Mesenchymal stem cell (in vitro differentiated cells and primary cell): ENCODE measurements around the gene TMEM116.
A peak's percentile ranks its signal among the peaks of the same experiment; 100 is the strongest.

ENCODE experiments used
- DNase-seq: peaks from one replicate; pipeline ENCODE4 v3.0.0-alpha.2; 2013
- H2AFZ ChIP-seq: one replicate; pipeline ENCODE4 v1.6.1; 2013; ENCODE audit warnings: low read depth, mild to moderate bottlenecking, control low read depth, inconsistent platforms, low read length, moderate library complexity
- H2AK5ac ChIP-seq: 2 replicates; pipeline ENCODE4 v1.6.1; 2013; ENCODE audit warnings: low read length, moderate library complexity, mild to moderate bottlenecking, inconsistent platforms; ENCODE audit not compliant: severe bottlenecking
- H2BK120ac ChIP-seq: one replicate; pipeline ENCODE4 v1.6.1; 2013; ENCODE audit warnings: low read depth, mild to moderate bottlenecking, inconsistent platforms, low read length, moderate library complexity
- H2BK12ac ChIP-seq, 2 experiments: one replicate each; pipeline ENCODE4 v1.6.1; 2013; ENCODE audit warnings: inconsistent platforms in 2 of 2, low read length in 2 of 2, mild to moderate bottlenecking in 2 of 2, moderate library complexity in 2 of 2, control low read depth in 1 of 2
- H2BK15ac ChIP-seq: one replicate; pipeline ENCODE4 v1.6.1; 2013; ENCODE audit warnings: mild to moderate bottlenecking, low read depth, inconsistent platforms; ENCODE audit not compliant: poor library complexity, severe bottlenecking
- H2BK5ac ChIP-seq: 2 replicates; pipeline ENCODE4 v1.6.1; 2013; ENCODE audit warnings: low read depth, mild to moderate bottlenecking, low read length, control low read depth, inconsistent platforms; ENCODE audit not compliant: poor library complexity, severe bottlenecking
- H3K14ac ChIP-seq, 2 experiments: one replicate each; pipeline ENCODE4 v1.6.1; 2013; ENCODE audit warnings: inconsistent platforms in 2 of 2, low read length in 2 of 2, control low read depth in 1 of 2, mild to moderate bottlenecking in 1 of 2, moderate library complexity in 1 of 2
- H3K18ac ChIP-seq, 2 experiments: one replicate each; pipeline ENCODE4 v1.6.1; 2013; ENCODE audit warnings: inconsistent platforms in 2 of 2, low read length in 2 of 2, control low read depth in 1 of 2, low read depth in 1 of 2, mild to moderate bottlenecking in 1 of 2
- H3K23ac ChIP-seq, 2 experiments: one replicate each; pipeline ENCODE4 v1.6.1; 2013; ENCODE audit warnings: inconsistent platforms in 2 of 2, low read length in 2 of 2, mild to moderate bottlenecking in 2 of 2, moderate library complexity in 2 of 2, control low read depth in 1 of 2
- H3K27ac ChIP-seq: 2 replicates; pipeline ENCODE4 v1.5.1; 2013; ENCODE audit warnings: mild to moderate bottlenecking, moderate library complexity, low read length, control low read depth, inconsistent platforms; ENCODE audit not compliant: poor library complexity, severe bottlenecking
- H3K27me3 ChIP-seq, 2 experiments: 2 replicates each; pipeline versions ENCODE4 v1.6.1 to v1.7.0; 2013; ENCODE audit warnings: low read length in 2 of 2, mild to moderate bottlenecking in 2 of 2, moderate library complexity in 2 of 2, control low read depth in 1 of 2, inconsistent platforms in 1 of 2; ENCODE audit not compliant: control insufficient read depth in 1 of 2, insufficient read depth in 1 of 2
- H3K36me3 ChIP-seq, 2 experiments: 2 replicates each; pipeline versions ENCODE4 v1.6.1 to v1.7.0; 2013; ENCODE audit warnings: low read length in 2 of 2, control low read depth in 1 of 2, inconsistent platforms in 1 of 2, low read depth in 1 of 2, mild to moderate bottlenecking in 1 of 2; ENCODE audit not compliant: insufficient read depth in 2 of 2, control insufficient read depth in 1 of 2
- H3K4ac ChIP-seq, 2 experiments: one replicate each; pipeline ENCODE4 v1.6.1; 2013; ENCODE audit warnings: inconsistent platforms in 2 of 2, low read length in 2 of 2, mild to moderate bottlenecking in 2 of 2, moderate library complexity in 2 of 2, control low read depth in 1 of 2, low read depth in 1 of 2
- H3K4me1 ChIP-seq: 2 replicates; pipeline ENCODE4 v1.6.1; 2013; ENCODE audit warnings: low read depth, low read length, control low read depth; ENCODE audit not compliant: control insufficient read depth, insufficient read depth
- H3K4me2 ChIP-seq: 2 replicates; pipeline ENCODE4 v1.6.1; 2013; ENCODE audit warnings: low read length, mild to moderate bottlenecking, inconsistent platforms; ENCODE audit not compliant: poor library complexity, severe bottlenecking
- H3K4me3 ChIP-seq, 2 experiments: 2 replicates each; pipeline versions ENCODE4 v1.5.1 to v1.7.0; 2013; ENCODE audit warnings: low read length in 2 of 2, mild to moderate bottlenecking in 2 of 2, control low read depth in 1 of 2, low read depth in 1 of 2; ENCODE audit not compliant: insufficient read depth in 1 of 2
- H3K79me1 ChIP-seq: replicated peaks from 2 replicates; pipeline ENCODE4 v1.6.1; 2013; ENCODE audit warnings: mild to moderate bottlenecking, control low read depth, low read length, inconsistent platforms; ENCODE audit not compliant: poor library complexity, severe bottlenecking
- H3K9ac ChIP-seq: 2 replicates; pipeline ENCODE4 v1.7.0; 2013; ENCODE audit warnings: mild to moderate bottlenecking, low read length, moderate library complexity
- H3K9me3 ChIP-seq: 2 replicates; pipeline ENCODE4 v1.7.0; 2013; ENCODE audit warnings: mild to moderate bottlenecking, low read length; ENCODE audit not compliant: control insufficient read depth
- H4K8ac ChIP-seq: one replicate; pipeline ENCODE4 v1.6.1; 2013; ENCODE audit warnings: inconsistent platforms, mild to moderate bottlenecking, low read length, moderate library complexity
- H4K91ac ChIP-seq: one replicate; pipeline ENCODE4 v1.6.1; 2013; ENCODE audit warnings: mild to moderate bottlenecking, low read length, inconsistent platforms
- WGBS: methylation state at CpG from one replicate; pipeline ENCODE4 v1.1.7; 2013; ENCODE audit warnings: mixed read lengths; 5-methylcytosine and 5-hydroxymethylcytosine counted together

TMEM116 gene

GRCh38 chr12:111942557-111942956 lies 70.4 kb downstream of the TMEM116 start:
- Histone ChIP-seq H2AK5ac (no peak overlapping the region), H3K9me3 (no peaks in the 10 kb centered on the region), H3K4me3 (no peak overlapping the region), H3K36me3 (no peaks in the 10 kb centered on the region), H2AFZ (no peak overlapping the region), H2BK5ac (no peak overlapping the region), H2BK15ac (no peak overlapping the region), H2BK12ac (no peak overlapping the region), H3K4me1 (no peaks in the 10 kb centered on the region), H3K9ac (peak overlapping the region; percentile 14), H3K23ac (no peak overlapping the region), H4K91ac (no peak overlapping the region), H3K14ac (no peak overlapping the region), H4K8ac (no peak overlapping the region), H3K18ac (no peak overlapping the region), H3K79me1 (no peaks in the 10 kb centered on the region), H3K4me2 (no peak overlapping the region), H3K4ac (no peak overlapping the region), H3K27me3 (no peaks in the 10 kb centered on the region), H3K27ac (no peak overlapping the region), H2BK120ac (no peak overlapping the region)
- peak; percentile 72 for DNase-seq
- WGBS, result 77% methylated on average over 4 of the region's 5 CpGs

- WGBS, result 93% methylated on average over 1 of the region's 1 CpG
- Histone ChIP-seq H3K79me1 (no peaks in the 10 kb centered on the region), H3K27me3 (no peaks in the 10 kb centered on the region), H3K4me1 (no peaks in the 10 kb centered on the region), H2BK120ac (no peak overlapping the region), H3K4ac (no peak overlapping the region), H3K4me3 (no peak overlapping the region), H3K9me3 (no peaks in the 10 kb centered on the region), H4K91ac (no peak overlapping the region), H3K18ac (no peak overlapping the region), H3K36me3 (peaks cover 0 to 7% of the 10 kb centered on the region in 2 experiments), H3K4me2 (no peak overlapping the region), H3K9ac (no peak overlapping the region), H3K27ac (no peak overlapping the region), H2AK5ac (no peak overlapping the region), H2BK12ac (no peak overlapping the region), H2AFZ (no peak overlapping the region), H2BK15ac (no peak overlapping the region), H4K8ac (no peak overlapping the region), H2BK5ac (peak overlapping the region; percentile 31), H3K23ac (no peak overlapping the region), H3K14ac (no peak overlapping the region)
- DNase-seq, result peak; percentile 58
These were observed 75.5 kb downstream of the TMEM116 start for GRCh38 chr12:111937429-111937828.

GRCh38 chr12:111936869-111937268 lies 76.1 kb downstream of the TMEM116 start:
- Histone ChIP-seq H4K91ac (no peak overlapping the region), H4K8ac (no peak overlapping the region), H3K79me1 (no peaks in the 10 kb centered on the region), H3K18ac (no peak overlapping the region), H2AK5ac (no peak overlapping the region), H2BK5ac (no peak overlapping the region), H3K9me3 (no peaks in the 10 kb centered on the region), H2BK15ac (no peak overlapping the region), H2BK12ac (no peak overlapping the region), H3K27me3 (no peaks in the 10 kb centered on the region), H3K14ac (no peak overlapping the region), H3K23ac (no peak overlapping the region), H2BK120ac (no peak overlapping the region), H3K27ac (no peak overlapping the region), H3K4ac (no peak overlapping the region), H3K36me3 (peaks cover 0 to 10% of the 10 kb centered on the region in 2 experiments), H3K9ac (no peak overlapping the region), H3K4me1 (no peaks in the 10 kb centered on the region), H2AFZ (no peak overlapping the region), H3K4me2 (no peak overlapping the region), H3K4me3 (no peak overlapping the region)
- DNase-seq, result peak; percentile 1

GRCh38 chr12:111932241-111932640 lies 80.7 kb downstream of the TMEM116 start:
- WGBS, result 100% methylated on average over 4 of the region's 5 CpGs
- no peak overlapping the region for H3K27ac ChIP-seq

More at GRCh38 chr12:111932241-111932640, 80.7 kb downstream of the TMEM116 start:
- H2BK15ac ChIP-seq, result no peak overlapping the region
- no peak overlapping the region for H2BK12ac ChIP-seq
- H3K36me3 ChIP-seq, result peaks cover 0 to 10% of the 10 kb centered on the region in 2 experiments
- H4K8ac ChIP-seq, result no peak overlapping the region
- H2BK120ac ChIP-seq, result no peak overlapping the region
- no peak for DNase-seq
- no peak overlapping the region for H3K14ac ChIP-seq
- H4K91ac ChIP-seq, result no peak overlapping the region
- no peaks in the 10 kb centered on the region for H3K79me1 ChIP-seq
- H2AK5ac ChIP-seq, result no peak overlapping the region
- no peak overlapping the region for H3K4me3 ChIP-seq
- H3K27me3 ChIP-seq, result no peaks in the 10 kb centered on the region
- no peak overlapping the region for H2BK5ac ChIP-seq
- no peak overlapping the region for H3K18ac ChIP-seq
- no peak overlapping the region for H2AFZ ChIP-seq
- H3K9ac ChIP-seq, result no peak overlapping the region
- H3K9me3 ChIP-seq, result no peaks in the 10 kb centered on the region
- H3K23ac ChIP-seq, result no peak overlapping the region
- H3K4ac ChIP-seq, result no peak overlapping the region
- H3K4me1 ChIP-seq, result no peaks in the 10 kb centered on the region
- no peak overlapping the region for H3K4me2 ChIP-seq
